ENCODE measurements around the gene MYCL.

GRCh38 chr1:39849203-39849602 lies 52.5 kb downstream of the MYCL start:
- TF ChIP-seq, protein P1, sequence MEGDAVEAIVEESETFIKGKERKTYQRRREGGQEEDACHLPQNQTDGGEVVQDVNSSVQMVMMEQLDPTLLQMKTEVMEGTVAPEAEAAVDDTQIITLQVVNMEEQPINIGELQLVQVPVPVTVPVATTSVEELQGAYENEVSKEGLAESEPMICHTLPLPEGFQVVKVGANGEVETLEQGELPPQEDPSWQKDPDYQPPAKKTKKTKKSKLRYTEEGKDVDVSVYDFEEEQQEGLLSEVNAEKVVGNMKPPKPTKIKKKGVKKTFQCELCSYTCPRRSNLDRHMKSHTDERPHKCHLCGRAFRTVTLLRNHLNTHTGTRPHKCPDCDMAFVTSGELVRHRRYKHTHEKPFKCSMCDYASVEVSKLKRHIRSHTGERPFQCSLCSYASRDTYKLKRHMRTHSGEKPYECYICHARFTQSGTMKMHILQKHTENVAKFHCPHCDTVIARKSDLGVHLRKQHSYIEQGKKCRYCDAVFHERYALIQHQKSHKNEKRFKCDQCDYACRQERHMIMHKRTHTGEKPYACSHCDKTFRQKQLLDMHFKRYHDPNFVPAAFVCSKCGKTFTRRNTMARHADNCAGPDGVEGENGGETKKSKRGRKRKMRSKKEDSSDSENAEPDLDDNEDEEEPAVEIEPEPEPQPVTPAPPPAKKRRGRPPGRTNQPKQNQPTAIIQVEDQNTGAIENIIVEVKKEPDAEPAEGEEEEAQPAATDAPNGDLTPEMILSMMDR (IDR thresholded peaks at IDR 0.05) = no peak
- no peak for TF ChIP-seq POLR2A (IDR thresholded peaks at IDR 0.05)
